IMR-90 (cell line): Measurements from ENCODE around the gene TTC7B. TPM values are rescaled to one million over a fixed set of nuclear protein-coding genes. Genes with fewer than 3 reads are reported as not detected.

Source experiments
- ATAC-seq: fragments of 200-7000 bp; cut with Tn5 transposase; 2 replicates; pipeline ENCODE4 v1.9.1; 2020; ENCODE audit warnings: low read depth, mild to moderate bottlenecking, moderate library complexity
- BruUV-seq: library from RNA; stranded (reverse); fragments of 400-500 nt; replicated peaks from 2 replicates; lab custom pipeline; 2021; lab: Mats Ljungman, UMichigan
- CTCF ChIA-PET: fragments of 300-600 bp; formaldehyde crosslinking; extraction: SDS; loops from one replicate; lab custom pipeline; 2021; ENCODE audit warnings: antibody characterized with exemption; lab: Yijun Ruan, JAX
- POLR2A ChIA-PET: fragments of 300-600 bp; sonication (Branson Sonifier 250); formaldehyde crosslinking; loops from one replicate; lab custom pipeline; 2022; ENCODE audit warnings: antibody characterized with exemption; ENCODE audit not compliant: unreplicated experiment; lab: Charles Lee
- DNase-seq: peaks from one replicate; pipeline ENCODE4 v3.0.0; 2013
- H2AFZ ChIP-seq: replicated peaks from 2 replicates; pipeline ENCODE3; 2013; ENCODE audit warnings: low read length, mild to moderate bottlenecking; ENCODE audit not compliant: poor library complexity
- H2AK5ac ChIP-seq: 2 replicates; pipeline ENCODE4 v1.6.1; 2013; ENCODE audit warnings: low read depth, low read length, inconsistent platforms
- H2AK9ac ChIP-seq: replicated peaks from 2 replicates; pipeline ENCODE3; 2013; ENCODE audit warnings: mild to moderate bottlenecking, low read depth, low read length, moderate library complexity; ENCODE audit not compliant: poor library complexity
- H2BK120ac ChIP-seq: 2 replicates; pipeline ENCODE4 v1.6.1; 2013; ENCODE audit warnings: low read depth, low read length, inconsistent platforms
- H2BK15ac ChIP-seq: 3 replicates; pipeline ENCODE4 v1.6.1; 2013; ENCODE audit warnings: low read depth, low read length, inconsistent platforms
- H2BK20ac ChIP-seq: 2 replicates; pipeline ENCODE4 v1.6.1; 2013; ENCODE audit warnings: low read depth, mild to moderate bottlenecking, inconsistent platforms, low read length, moderate library complexity
- H2BK5ac ChIP-seq: 2 replicates; pipeline ENCODE4 v1.6.1; 2013; ENCODE audit warnings: mild to moderate bottlenecking, low read depth, low read length, inconsistent platforms; ENCODE audit not compliant: poor library complexity, severe bottlenecking
- H3K14ac ChIP-seq: replicated peaks from 2 replicates; pipeline ENCODE4 v1.6.1; 2013; ENCODE audit warnings: low read depth, low read length, inconsistent platforms
- H3K18ac ChIP-seq: 2 replicates; pipeline ENCODE4 v1.6.1; 2013; ENCODE audit warnings: low read depth, low read length, control low read depth
- H3K23ac ChIP-seq: 2 replicates; pipeline ENCODE4 v1.6.1; 2013; ENCODE audit warnings: low read depth, low read length, inconsistent platforms
- H3K27ac ChIP-seq: 2 replicates; pipeline ENCODE4 v1.5.1; 2013; ENCODE audit warnings: mild to moderate bottlenecking, control low read depth, low read length; ENCODE audit not compliant: insufficient read depth
- H3K27me3 ChIP-seq: 2 replicates; pipeline ENCODE4 v1.6.1; 2013; ENCODE audit warnings: low read length; ENCODE audit not compliant: control insufficient read depth, insufficient read depth
- H3K36me3 ChIP-seq: 2 replicates; pipeline ENCODE4 v1.6.1; 2013; ENCODE audit warnings: low read length, mixed read lengths; ENCODE audit not compliant: control insufficient read depth, insufficient read depth
- H3K4ac ChIP-seq: 2 replicates; pipeline ENCODE4 v1.6.1; 2013; ENCODE audit warnings: low read depth, low read length, inconsistent platforms
- H3K4me1 ChIP-seq: 2 replicates; pipeline ENCODE4 v1.6.1; 2013; ENCODE audit warnings: low read length, mixed read lengths; ENCODE audit not compliant: control insufficient read depth, insufficient read depth
- H3K4me2 ChIP-seq: 2 replicates; pipeline ENCODE4 v1.6.1; 2013; ENCODE audit warnings: low read depth, mild to moderate bottlenecking, control low read depth, low read length, moderate library complexity
- H3K4me3 ChIP-seq: 2 replicates; pipeline ENCODE4 v1.5.1; 2013; ENCODE audit warnings: low read depth, mild to moderate bottlenecking, control low read depth, low read length, moderate library complexity; ENCODE audit not compliant: insufficient read depth
- H3K56ac ChIP-seq: 2 replicates; pipeline ENCODE4 v1.6.1; 2013; ENCODE audit warnings: low read length, inconsistent platforms; ENCODE audit not compliant: insufficient read depth; ENCODE audit errors: extremely low read depth
- H3K79me1 ChIP-seq, 2 experiments: 2 replicates each; pipeline ENCODE4 v1.6.1; 2013; ENCODE audit warnings: low read length in 2 of 2, inconsistent platforms in 1 of 2, low read depth in 1 of 2
- H3K9ac ChIP-seq: 2 replicates; pipeline ENCODE4 v1.6.1; 2013; ENCODE audit warnings: low read depth, low read length, control low read depth
- H3K9me1 ChIP-seq: 2 replicates; pipeline ENCODE4 v1.6.1; 2013; ENCODE audit warnings: low read length, inconsistent platforms; ENCODE audit not compliant: insufficient read depth
- H3K9me3 ChIP-seq: 2 replicates; pipeline ENCODE4 v1.6.1; 2013; ENCODE audit warnings: low read length; ENCODE audit not compliant: control insufficient read depth, insufficient read depth
- H4K20me1 ChIP-seq: 2 replicates; pipeline ENCODE4 v1.6.1; 2013; ENCODE audit warnings: low read length, inconsistent platforms; ENCODE audit not compliant: insufficient read depth
- H4K5ac ChIP-seq: 2 replicates; pipeline ENCODE4 v1.6.1; 2013; ENCODE audit warnings: mild to moderate bottlenecking, low read depth, low read length, control low read depth
- H4K8ac ChIP-seq, 2 experiments: 2 replicates each; pipeline ENCODE4 v1.6.1; 2013; ENCODE audit warnings: low read depth in 2 of 2, low read length in 2 of 2, control low read depth in 1 of 2, inconsistent platforms in 1 of 2
- H4K91ac ChIP-seq: 2 replicates; pipeline ENCODE4 v1.6.1; 2013; ENCODE audit warnings: low read depth, low read length, inconsistent platforms; ENCODE audit not compliant: insufficient read depth
- BHLHE40 ChIP-seq: fragments of 150-350 bp; IDR thresholded peaks from 2 replicates; pipeline ENCODE4 v1.6.1; 2016; ENCODE audit warnings: mild to moderate bottlenecking, low read depth, low read length
- CEBPB ChIP-seq: IDR thresholded peaks from 2 replicates; pipeline ENCODE4 v1.6.1; 2012; ENCODE audit warnings: low read depth, low read length, improper control_type of control experiment
- CHD1 ChIP-seq: IDR thresholded peaks from 2 replicates; pipeline ENCODE4 v1.6.1; 2012; ENCODE audit warnings: low read depth, low read length, improper control_type of control experiment
- FOS ChIP-seq: fragments of 150-350 bp; IDR thresholded peaks from 2 replicates; pipeline ENCODE4 v1.6.1; 2016; ENCODE audit warnings: low read depth, low read length
- MAFK ChIP-seq: IDR thresholded peaks from 2 replicates; pipeline ENCODE4 v1.6.1; 2012; ENCODE audit warnings: low read depth, low read length, improper control_type of control experiment
- MAZ ChIP-seq: IDR thresholded peaks from 2 replicates; pipeline ENCODE4 v1.6.1; 2012; ENCODE audit warnings: low read depth, mild to moderate bottlenecking, low read length, improper control_type of control experiment, moderate library complexity, borderline replicate concordance
- MXI1 ChIP-seq: IDR thresholded peaks from 2 replicates; pipeline ENCODE4 v1.6.1; 2012; ENCODE audit warnings: low read depth, mild to moderate bottlenecking, low read length, moderate library complexity, borderline replicate concordance
- NFE2L2 ChIP-seq: fragments of 150-350 bp; IDR thresholded peaks from 2 replicates; pipeline ENCODE4 v1.6.1; 2016; ENCODE audit warnings: low read depth, mild to moderate bottlenecking, low read length
- POLR2A ChIP-seq: IDR thresholded peaks from 2 replicates; pipeline ENCODE4 v1.6.1; 2012; ENCODE audit warnings: mild to moderate bottlenecking, low read depth, low read length
- RAD21 ChIP-seq: IDR thresholded peaks from 2 replicates; pipeline ENCODE4 v1.6.1; 2012; ENCODE audit warnings: low read length, improper control_type of control experiment
- RCOR1 ChIP-seq: IDR thresholded peaks from 2 replicates; pipeline ENCODE4 v1.6.1; 2012; ENCODE audit warnings: mild to moderate bottlenecking, low read length, improper control_type of control experiment; ENCODE audit not compliant: insufficient replicate concordance
- RFX5 ChIP-seq: IDR thresholded peaks from 2 replicates; pipeline ENCODE4 v1.8.0; 2012; ENCODE audit warnings: low read depth, mild to moderate bottlenecking, low read length, moderate library complexity
- SMC3 ChIP-seq: fragments of 150-350 bp; IDR thresholded peaks from 2 replicates; pipeline ENCODE4 v1.6.1; 2016; ENCODE audit warnings: low read depth, mild to moderate bottlenecking, antibody characterized with exemption, low read length, moderate library complexity
- WGBS, 2 experiments: methylation state at CpG; one replicate each; pipeline versions ENCODE4 v1.1.5 to v1.1.7; 2013; ENCODE audit warnings: missing lambda C conversion rate in 2 of 2; ENCODE audit not compliant: insufficient read length in 1 of 2; ENCODE audit errors: extremely low coverage in 2 of 2; 5-methylcytosine and 5-hydroxymethylcytosine counted together
- dilution Hi-C: fragments of 300-500 bp; cut with HindIII; formaldehyde crosslinking; loops from one replicate; pipeline ENCODE4 v1.14.3; 2018; ENCODE audit warnings: low sequenced_read_pairs; ENCODE audit not compliant: unreplicated experiment
- in situ Hi-C: fragments of 300-500 bp; cut with MboI; formaldehyde crosslinking; loops from 3 replicates; pipeline ENCODE4 v1.14.3; 2019; ENCODE audit warnings: low sequenced_read_pairs, inconsistent platforms, mixed read lengths
- intact Hi-C: fragments of 100-400 bp; cut with micrococcal nuclease; formaldehyde crosslinking; loops from 2 replicates; pipeline ENCODE4 v1.10.0; 2022
- polyA plus RNA-seq, 3 experiments: library from polyadenylated mRNA; depleted of rRNA; stranded (reverse); fragments of >200 nt; gene quantifications; 2 replicates each; pipeline ENCODE4 v1.2.3, GENCODE V29; 2012; ENCODE audit warnings: low replicate concordance in 1 of 3
- total RNA-seq: library from RNA; depleted of rRNA; stranded (reverse); fragments of >200 nt; gene quantifications from 2 replicates; pipeline ENCODE4 v1.2.3, GENCODE V29; 2012
- TF ChIP-seq, protein P1 (sequence below): conservative IDR thresholded peaks from 2 replicates; pipeline ENCODE4 v1.5.1; 2012; ENCODE audit warnings: mild to moderate bottlenecking, low read depth, low read length, improper control_type of control experiment
- TF ChIP-seq, protein P2 (sequence below): fragments of 150-350 bp; IDR thresholded peaks from 2 replicates; pipeline ENCODE4 v1.6.1; 2017; ENCODE audit warnings: mild to moderate bottlenecking, antibody characterized with exemption, low read length, low read depth
- TF ChIP-seq, protein P3 (sequence below): fragments of 150-350 bp; IDR thresholded peaks from 2 replicates; pipeline ENCODE4 v1.6.1; 2016; ENCODE audit warnings: low read depth, mild to moderate bottlenecking, low read length, moderate library complexity, borderline replicate concordance

The TTC7B gene
- total and polyA plus RNA-seq, 2 of the 4 experiments (the other 2 are of a cell fraction): 18.1 to 35.3 TPM

DNA sequence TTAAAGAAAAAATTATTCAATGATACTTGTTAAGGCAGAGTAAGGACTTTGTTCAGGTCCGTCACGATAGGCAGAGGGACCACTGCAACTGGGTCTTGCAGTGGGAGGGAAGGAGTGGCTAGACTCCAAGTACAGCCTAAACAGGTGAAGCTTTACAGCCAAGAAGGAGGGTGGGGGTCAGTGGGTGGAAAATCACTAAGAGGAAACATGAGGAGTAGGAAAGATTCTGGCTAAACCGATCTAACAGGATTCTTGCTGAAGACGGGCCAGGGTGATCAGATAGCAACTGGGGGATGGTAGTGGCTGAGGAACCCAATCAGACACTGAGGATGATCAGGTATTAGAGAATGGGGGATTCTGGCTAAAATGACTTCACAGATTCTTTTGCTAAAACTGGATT lies 100.2 kb downstream of the TTC7B start:
- CTCF ChIA-PET: no interaction called here
- dilution Hi-C loops: no loop called here

More for the DNA sequence above, 100.2 kb downstream of the TTC7B start:
- Histone ChIP-seq H2BK15ac (no peak overlapping the region), H2AK5ac (no peak overlapping the region), H4K8ac (no peak overlapping the region), H3K79me1 (peaks cover 0 to 3% of the 10 kb centered on the region in 2 experiments; a peak in 2 of 4 replicates), H3K4ac (no peak overlapping the region), H3K14ac (no peak overlapping the region), H2AFZ (no peak overlapping the region), H3K9me1 (peaks cover 6% of the 10 kb centered on the region; the same call in 1 of the 2 replicates), H2BK120ac (no peak overlapping the region), H3K56ac (no peak overlapping the region), H3K4me1 (peaks cover 7% of the 10 kb centered on the region; the same call in 1 of the 2 replicates), H2AK9ac (no peak overlapping the region), H3K18ac (no peak overlapping the region), H3K27me3 (no peaks in the 10 kb centered on the region), H3K23ac (no peak overlapping the region), H3K4me3 (no peak overlapping the region), H2BK5ac (no peak overlapping the region), H3K9me3 (no peaks in the 10 kb centered on the region), H3K4me2 (no peak overlapping the region), H3K36me3 (no peaks in the 10 kb centered on the region), H3K27ac (no peak overlapping the region), H2BK20ac (no peak overlapping the region), H4K91ac (no peak overlapping the region), H4K20me1 (no peaks in the 10 kb centered on the region; the same call in 1 of the 2 replicates), H4K5ac (no peak overlapping the region), H3K9ac (no peak overlapping the region)
- intact Hi-C loops (no loop called here), in situ Hi-C loops (no loop called here)
- BruUV-seq: no TSS peak
- ATAC-seq (no peak), DNase-seq (no peak)
- POLR2A ChIA-PET: no interaction called here
- 89% methylated on average over 4 of the region's 4 CpGs; no CpG with 5 or more reads in 1 of the 2 experiments for WGBS, 2 experiments
- no peak for TF ChIP-seq POLR2A
- TF ChIP-seq RFX5: no peak
- no peak for TF ChIP-seq MXI1
- no peak for TF ChIP-seq MAZ
- TF ChIP-seq SMC3: no peak
- TF ChIP-seq, protein P1, sequence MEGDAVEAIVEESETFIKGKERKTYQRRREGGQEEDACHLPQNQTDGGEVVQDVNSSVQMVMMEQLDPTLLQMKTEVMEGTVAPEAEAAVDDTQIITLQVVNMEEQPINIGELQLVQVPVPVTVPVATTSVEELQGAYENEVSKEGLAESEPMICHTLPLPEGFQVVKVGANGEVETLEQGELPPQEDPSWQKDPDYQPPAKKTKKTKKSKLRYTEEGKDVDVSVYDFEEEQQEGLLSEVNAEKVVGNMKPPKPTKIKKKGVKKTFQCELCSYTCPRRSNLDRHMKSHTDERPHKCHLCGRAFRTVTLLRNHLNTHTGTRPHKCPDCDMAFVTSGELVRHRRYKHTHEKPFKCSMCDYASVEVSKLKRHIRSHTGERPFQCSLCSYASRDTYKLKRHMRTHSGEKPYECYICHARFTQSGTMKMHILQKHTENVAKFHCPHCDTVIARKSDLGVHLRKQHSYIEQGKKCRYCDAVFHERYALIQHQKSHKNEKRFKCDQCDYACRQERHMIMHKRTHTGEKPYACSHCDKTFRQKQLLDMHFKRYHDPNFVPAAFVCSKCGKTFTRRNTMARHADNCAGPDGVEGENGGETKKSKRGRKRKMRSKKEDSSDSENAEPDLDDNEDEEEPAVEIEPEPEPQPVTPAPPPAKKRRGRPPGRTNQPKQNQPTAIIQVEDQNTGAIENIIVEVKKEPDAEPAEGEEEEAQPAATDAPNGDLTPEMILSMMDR: no peak
- no peak for TF ChIP-seq MAFK
- TF ChIP-seq CHD1: no peak
- TF ChIP-seq, protein P2, sequence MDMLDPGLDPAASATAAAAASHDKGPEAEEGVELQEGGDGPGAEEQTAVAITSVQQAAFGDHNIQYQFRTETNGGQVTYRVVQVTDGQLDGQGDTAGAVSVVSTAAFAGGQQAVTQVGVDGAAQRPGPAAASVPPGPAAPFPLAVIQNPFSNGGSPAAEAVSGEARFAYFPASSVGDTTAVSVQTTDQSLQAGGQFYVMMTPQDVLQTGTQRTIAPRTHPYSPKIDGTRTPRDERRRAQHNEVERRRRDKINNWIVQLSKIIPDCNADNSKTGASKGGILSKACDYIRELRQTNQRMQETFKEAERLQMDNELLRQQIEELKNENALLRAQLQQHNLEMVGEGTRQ: no peak
- TF ChIP-seq FOS: no peak
- TF ChIP-seq BHLHE40: no peak
- no peak for TF ChIP-seq RAD21
- no peak for TF ChIP-seq NFE2L2
- TF ChIP-seq RCOR1: no peak
- TF ChIP-seq, protein P3, sequence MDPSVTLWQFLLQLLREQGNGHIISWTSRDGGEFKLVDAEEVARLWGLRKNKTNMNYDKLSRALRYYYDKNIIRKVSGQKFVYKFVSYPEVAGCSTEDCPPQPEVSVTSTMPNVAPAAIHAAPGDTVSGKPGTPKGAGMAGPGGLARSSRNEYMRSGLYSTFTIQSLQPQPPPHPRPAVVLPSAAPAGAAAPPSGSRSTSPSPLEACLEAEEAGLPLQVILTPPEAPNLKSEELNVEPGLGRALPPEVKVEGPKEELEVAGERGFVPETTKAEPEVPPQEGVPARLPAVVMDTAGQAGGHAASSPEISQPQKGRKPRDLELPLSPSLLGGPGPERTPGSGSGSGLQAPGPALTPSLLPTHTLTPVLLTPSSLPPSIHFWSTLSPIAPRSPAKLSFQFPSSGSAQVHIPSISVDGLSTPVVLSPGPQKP: no peak
- no peak for TF ChIP-seq CEBPB
